Fibroblast of skin of right biceps (primary cell): ENCODE results near the gene DMPK.
"Not testable (repeated sequence)": the region's sequence is repeated elsewhere in the genome, so short reads cannot be mapped to it uniquely, and the experiment has no call there.

Experiments used
- DNase-seq: peaks from one replicate; pipeline ENCODE4 v3.0.0-alpha.2; 2013

Gene DMPK

GRCh38 chr19:45767881-45768654, 14.2 kb downstream of the DMPK start:
- peak; percentile 66 for DNase-seq

GRCh38 chr19:45767410-45767880, 14.8 kb downstream of the DMPK start:
- DNase-seq = peak; percentile 84

- DNase-seq = no peak
Observed at GRCh38 chr19:45766869-45767346, 15.4 kb downstream of the DMPK start.

- DNase-seq = no peak
Observed at GRCh38 chr19:45766296-45766868, 15.9 kb downstream of the DMPK start.

- no peak for DNase-seq
Observed at GRCh38 chr19:45765702-45766295, 16.5 kb downstream of the DMPK start.

GRCh38 chr19:45764945-45765701, 17.2 kb downstream of the DMPK start:
- DNase-seq = no peak

- no peak for DNase-seq
Observed at GRCh38 chr19:45764475-45764874, 17.8 kb downstream of the DMPK start.

GRCh38 chr19:45763691-45764294, 18.5 kb downstream of the DMPK start:
- no peak for DNase-seq

- no peak for DNase-seq
Observed at GRCh38 chr19:45762870-45763631, 19.2 kb downstream of the DMPK start.

GRCh38 chr19:45761714-45762113, 20.6 kb downstream of the DMPK start:
- no peak for DNase-seq

GRCh38 chr19:45758921-45759320, 23.4 kb downstream of the DMPK start:
- no peak for DNase-seq

GRCh38 chr19:45757695-45758094, 24.6 kb downstream of the DMPK start:
- DNase-seq = no peak

GRCh38 chr19:45754323-45754722, 28.0 kb downstream of the DMPK start:
- no peak for DNase-seq

GRCh38 chr19:45753548-45753947, 28.7 kb downstream of the DMPK start:
- no peak for DNase-seq

- DNase-seq = peak; percentile 30
Observed at GRCh38 chr19:45752639-45753038, 29.7 kb downstream of the DMPK start.

- not testable (repeated sequence) for DNase-seq
Observed at GRCh38 chr19:45751483-45751882, 30.8 kb downstream of the DMPK start.

- no peak for DNase-seq
Observed at GRCh38 chr19:45747513-45747912, 34.8 kb downstream of the DMPK start.

GRCh38 chr19:45746866-45747265, 35.4 kb downstream of the DMPK start:
- DNase-seq = peak; percentile 40

- DNase-seq = no peak
Observed at GRCh38 chr19:45745606-45746005, 36.7 kb downstream of the DMPK start.

- no peak for DNase-seq
Observed at GRCh38 chr19:45742969-45743368, 39.3 kb downstream of the DMPK start.

- DNase-seq = no peak
Observed at GRCh38 chr19:45739498-45740439, 42.5 kb downstream of the DMPK start.
